Embryonic facial prominence (tissue), 1 donor: ENCODE measurements around the gene NOC2L.
A peak's percentile ranks its signal among the peaks of the same experiment; 100 is the strongest.
"Not testable (repeated sequence)": the region's sequence is repeated elsewhere in the genome, so short reads cannot be mapped to it uniquely, and the experiment has no call there.

Source experiments
- DNase-seq: peaks from one replicate; pipeline ENCODE4 v3.0.0-alpha.2; 2016; ENCODE audit errors: extremely low spot score

NOC2L gene

GRCh38 chr1:958823-959730, at the start of gene NOC2L:
TSS of gene NOC2L (minus strand) at chr1:959256. CDS start at chr1:959240, 16 bp downstream.
- DNase-seq = peak; percentile 76

DNA sequence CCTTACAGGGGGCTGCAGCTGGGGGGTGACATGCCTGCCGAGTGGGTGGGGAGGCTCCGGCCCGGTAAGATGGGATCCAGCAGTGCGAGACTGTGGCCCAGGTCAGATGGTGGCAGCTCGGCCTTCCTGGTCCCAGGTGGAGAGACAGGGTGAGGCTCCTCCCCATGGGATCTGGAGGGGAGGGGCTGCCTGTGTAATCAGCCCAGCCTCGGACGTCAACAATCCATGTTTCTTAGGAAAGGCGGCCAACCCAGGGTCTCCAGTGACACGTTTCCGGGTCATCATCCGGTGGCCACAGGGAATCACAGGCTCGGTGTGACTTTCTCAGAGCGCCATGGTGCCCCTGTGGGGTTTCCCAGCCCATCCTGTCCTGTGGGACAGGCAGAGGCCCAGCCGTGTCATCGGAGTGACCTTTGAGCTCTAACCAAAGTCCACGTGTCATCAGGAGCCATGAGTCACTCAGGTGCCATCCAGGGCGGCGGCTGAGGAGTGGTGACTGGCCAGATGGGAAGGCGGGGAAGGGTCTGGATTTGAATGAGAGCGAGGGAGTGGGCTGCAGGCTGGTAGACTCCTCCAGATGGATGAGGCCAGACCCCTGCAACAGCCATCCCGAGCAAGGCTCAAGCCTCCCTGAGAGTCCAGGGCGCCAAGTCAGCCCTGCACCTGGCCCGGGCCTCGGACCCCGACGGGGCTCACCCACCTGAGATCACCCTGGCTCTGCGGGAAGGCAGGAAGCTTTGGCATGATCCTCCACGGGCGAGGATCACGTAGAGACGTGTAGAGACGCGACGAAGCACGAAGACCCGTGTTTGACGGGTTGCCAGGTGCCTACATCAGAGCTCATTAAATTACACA, 47.5 kb upstream of the NOC2L start:
- no peak for DNase-seq

DNA sequence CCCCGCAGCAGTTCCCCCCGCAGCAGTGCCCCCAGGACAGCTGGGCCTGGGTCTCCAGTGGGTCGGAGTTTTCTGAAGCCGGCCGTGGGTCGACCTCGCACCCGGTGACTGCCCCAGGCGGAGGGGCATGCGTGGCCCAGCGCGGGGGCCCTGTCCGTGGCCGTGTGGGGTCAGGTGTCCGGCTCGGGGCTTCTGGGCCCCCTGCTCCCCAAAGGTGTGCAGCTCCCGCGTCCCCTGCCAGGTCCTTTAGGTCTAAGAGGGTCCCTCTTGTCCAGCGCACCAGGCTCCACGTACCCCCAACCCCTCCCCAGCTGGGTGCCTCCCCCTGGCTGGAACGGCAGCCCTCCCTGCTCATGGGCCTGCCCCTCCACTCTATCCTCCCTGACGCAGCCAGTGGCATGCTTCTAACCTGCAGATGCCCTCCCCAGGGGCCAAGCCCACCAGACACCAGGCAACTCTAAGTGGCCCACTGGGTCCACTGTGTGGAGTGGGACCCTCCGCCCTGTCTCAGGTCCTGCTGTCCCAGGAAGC, 46.8 kb upstream of the NOC2L start:
- DNase-seq = no peak

- no peak for DNase-seq
Observed at GRCh38 chr1:1004780-1005697, 46.0 kb upstream of the NOC2L start.

DNA sequence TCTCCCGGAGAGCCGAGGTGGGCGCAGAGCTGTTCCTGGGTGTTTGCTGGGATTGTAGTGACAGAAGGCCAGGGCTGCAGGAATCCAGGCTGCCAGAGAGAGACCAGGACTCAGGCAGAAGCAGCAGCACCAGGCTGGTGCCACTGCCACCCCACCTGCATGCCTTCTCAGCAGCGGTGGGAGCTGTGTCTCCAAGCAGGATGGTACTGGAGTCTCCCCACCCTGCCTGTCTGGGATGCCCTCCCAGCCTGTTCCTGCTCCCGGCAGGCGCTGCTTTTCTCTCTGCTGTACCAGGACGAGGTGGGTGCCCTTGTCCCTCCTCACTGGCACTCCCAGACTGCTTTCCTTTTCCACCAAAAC, 45.3 kb upstream of the NOC2L start:
- no peak for DNase-seq

DNA sequence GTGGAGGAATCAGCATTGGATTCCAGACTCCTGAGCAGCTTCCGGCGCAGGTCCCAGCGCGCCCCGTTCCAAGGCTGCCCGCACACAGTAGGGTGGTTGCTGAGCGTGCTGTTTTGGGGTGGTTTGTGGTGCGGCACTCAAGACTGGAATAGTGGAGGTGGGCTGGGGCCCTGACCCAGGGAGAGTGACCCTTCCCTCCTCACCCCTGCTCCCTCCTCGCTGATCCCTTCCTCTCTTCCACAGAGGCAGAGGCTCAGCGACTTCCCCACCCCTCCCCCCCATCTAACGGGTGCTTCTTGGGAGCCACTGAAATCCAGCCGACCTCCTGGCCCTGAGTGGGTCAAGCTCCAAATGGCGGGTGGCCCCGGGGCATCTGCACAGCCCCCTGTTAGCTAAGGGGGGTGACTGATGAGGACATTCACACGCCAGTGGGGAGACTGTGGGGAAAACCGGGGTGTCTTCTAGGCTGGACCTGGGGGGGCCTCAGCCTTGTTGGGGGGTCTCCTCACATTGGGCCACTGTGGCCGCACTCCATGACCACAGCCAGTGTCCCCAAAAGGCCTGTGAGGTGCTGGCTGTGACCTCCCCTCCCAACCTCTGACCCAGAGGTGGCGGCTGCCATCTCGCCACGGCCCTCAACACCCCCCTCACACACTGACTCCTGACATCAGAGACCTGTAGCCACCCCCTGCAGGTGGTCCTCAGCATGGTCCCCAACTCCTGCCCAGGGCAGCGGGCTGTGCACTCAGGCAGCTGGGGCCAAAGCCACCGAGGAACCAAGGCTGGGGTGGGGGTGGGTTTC, 44.8 kb upstream of the NOC2L start:
- no peak for DNase-seq

GRCh38 chr1:1001057-1001783, 42.2 kb upstream of the NOC2L start:
- DNase-seq = peak; percentile 34

GRCh38 chr1:1000357-1001056, 41.5 kb upstream of the NOC2L start:
- peak; percentile 71 for DNase-seq

GRCh38 chr1:999725-1000356, 40.8 kb upstream of the NOC2L start, which contains the start of gene HES4:
TSS of gene HES4 (minus strand) at chr1:1000097. CDS start at chr1:999973, 124 bp downstream.
- DNase-seq = peak; percentile 74

DNA sequence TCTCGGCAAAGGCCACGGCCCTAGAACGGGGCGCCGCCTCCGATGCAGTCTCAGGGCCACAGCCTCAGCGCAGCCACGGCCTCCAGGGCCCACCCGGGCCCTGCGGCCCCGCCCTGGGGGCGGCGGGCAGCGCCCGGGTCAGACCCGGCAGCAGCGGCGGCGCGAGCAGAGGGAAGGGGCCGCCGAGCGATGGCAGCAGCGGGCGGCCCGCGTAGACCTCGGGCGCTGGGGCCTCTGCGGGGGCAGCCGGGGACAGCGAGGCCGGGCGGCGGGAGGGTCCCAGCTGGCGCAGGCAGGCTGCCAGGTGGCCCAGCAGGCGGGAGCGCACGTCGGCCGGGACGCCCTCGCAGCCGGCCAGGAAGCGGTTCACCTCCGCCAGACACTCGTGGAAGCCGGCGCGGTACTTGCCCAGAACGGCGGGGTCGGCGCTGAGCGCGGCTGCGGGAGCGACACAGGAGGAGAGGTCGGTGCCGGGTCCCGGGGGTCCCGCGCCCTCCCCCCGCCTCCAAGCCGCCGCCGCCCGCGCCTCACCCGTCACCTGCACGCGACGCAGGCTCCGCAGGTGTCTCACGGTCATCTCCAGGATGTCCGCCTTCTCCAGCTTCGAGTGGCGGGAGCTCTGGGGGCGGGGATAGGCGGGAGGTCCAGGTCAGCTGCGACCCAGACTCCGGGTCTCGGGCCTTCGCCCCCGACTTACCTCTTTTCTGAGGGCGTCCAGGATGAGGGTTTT, 40.1 kb upstream of the NOC2L start:
- DNase-seq = no peak

GRCh38 chr1:998745-998994, 39.6 kb upstream of the NOC2L start:
- no peak for DNase-seq

DNA sequence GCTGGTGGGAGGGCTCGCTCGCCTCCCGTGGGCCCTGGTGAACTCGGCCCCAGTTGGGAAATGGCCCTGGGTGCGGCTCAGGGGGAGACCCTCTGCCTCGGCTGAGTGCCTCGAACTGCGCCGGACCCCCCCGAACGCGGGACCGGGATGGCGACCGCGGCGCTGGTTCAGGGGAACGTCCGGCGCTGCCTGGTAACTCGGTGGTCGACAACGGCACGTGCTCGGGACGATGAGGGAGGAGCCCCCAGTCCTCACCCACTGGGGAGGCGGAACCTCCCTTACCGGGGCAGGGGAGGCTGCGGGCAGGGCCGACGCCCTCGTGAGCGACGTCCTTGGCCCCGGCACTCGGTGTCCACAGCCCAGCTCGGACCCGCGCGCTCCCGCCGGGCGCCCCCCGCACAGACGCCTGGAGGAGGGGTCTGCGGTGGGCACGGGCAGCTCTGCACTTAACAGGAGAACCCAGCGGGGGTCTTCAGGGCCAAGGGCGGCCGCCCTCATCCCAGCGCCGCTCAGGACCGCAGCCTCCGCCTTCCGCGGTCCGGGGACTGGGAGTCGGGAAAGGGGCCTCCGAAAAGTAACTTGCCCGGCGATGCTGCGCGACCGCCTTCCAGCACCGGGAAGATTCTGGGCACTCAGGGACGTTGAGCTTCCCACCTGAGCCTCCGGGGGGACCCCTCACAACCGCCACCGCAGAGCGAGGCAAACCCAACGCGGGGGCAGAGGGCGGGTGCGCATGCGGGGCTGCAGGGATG, 39.1 kb upstream of the NOC2L start:
- no peak for DNase-seq

DNA sequence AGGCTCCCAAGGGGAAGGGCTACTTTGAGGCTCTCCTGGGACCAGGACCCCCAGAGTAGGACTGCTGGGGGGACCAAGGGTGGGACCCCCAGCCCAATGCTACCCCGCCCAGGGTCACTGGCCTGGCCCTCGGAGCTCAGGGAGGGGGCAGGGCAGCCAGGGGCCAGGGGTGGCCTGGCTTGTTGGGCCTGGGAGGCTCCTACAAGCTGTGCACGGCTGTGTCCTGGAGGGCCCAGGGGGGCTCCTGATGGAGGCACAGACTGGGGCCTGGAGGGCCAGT, 38.6 kb upstream of the NOC2L start:
- DNase-seq = no peak

DNA sequence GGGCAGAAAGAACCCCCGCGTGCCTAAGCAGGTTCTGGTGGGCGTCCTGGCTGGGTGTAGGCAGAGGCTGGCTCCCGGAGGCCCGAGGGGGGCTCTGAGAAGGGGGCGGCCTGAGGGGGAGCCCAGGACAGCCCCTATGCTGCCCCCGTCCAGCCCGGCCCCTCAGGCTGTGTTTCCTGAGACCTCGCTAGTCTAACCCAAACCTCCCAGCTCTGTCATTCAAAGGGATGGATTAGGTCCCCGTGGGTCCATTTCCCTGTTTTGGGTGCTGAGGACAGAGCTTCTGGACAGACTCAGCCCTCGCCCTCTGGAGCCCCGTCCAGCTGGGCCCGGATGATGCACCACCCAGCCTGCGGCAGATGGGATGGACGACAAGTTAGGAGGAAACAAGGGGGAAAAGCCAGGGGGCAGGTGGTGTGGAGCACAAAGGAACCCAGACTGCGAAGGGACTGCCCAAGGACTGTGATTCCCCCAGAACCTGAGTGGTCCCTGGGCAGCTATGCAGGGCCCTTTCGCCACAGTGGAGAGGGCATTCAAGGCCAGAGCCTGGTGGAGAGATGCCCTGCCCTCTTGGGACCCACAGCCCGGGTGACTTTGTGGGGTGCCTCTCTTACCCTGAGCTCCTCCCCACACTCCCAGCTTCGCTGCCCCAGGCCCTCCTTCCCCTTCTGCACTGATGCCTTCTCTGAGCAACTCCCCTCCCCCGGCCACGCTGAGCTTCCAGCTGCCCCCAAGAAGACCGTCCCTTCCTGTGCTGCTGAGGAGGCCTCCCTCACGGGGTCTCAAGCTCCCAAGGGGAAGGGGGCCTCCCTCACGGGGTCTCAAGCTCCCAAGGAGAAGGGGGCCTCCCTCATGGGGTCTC, 38.0 kb upstream of the NOC2L start:
- no peak for DNase-seq

DNA sequence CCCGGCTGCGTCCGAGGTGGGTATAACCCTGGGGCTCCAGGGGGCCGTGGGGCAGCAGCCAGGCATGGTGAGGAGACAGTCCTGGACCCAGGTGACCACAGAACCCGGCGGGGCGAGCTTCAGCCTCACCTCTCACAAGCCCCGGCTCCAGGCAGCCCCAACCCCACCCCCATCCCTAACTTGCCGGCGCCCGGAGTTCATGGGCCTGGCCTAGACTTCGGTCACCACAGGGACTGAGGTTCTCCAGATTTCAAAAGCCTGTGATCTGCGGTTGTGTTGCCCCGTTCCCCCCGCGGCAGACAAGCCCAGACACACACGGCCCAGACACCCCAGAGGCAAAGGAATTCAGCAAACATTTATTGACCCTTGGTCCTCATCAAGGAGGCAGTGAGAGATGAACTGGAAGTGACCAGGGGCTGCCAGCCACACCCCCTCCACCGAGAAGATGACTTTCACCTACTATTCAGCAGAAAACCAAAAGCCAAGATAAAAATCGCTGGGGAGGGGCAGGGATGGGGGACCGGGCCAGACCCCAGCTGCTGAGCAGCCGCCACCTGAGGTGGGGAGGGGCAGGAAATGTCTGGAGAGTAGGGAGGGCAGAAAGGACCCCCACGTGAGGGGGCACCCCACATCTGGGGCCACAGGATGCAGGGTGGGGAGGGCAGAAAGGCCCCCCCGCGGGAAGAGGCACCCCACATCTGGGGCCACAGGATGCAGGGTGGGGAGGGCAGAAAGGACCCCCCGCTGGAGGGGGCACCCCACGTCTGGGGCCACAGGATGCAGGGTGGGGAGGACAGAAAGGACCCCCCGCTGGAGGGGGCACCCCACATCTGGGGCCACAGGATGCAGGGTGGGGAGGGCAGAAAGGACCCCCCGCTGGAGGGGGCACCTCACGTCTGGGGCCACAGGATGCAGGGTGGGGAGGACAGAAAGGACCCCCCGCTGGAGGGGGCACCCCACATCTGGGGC, 36.9 kb upstream of the NOC2L start:
- no peak for DNase-seq

DNA sequence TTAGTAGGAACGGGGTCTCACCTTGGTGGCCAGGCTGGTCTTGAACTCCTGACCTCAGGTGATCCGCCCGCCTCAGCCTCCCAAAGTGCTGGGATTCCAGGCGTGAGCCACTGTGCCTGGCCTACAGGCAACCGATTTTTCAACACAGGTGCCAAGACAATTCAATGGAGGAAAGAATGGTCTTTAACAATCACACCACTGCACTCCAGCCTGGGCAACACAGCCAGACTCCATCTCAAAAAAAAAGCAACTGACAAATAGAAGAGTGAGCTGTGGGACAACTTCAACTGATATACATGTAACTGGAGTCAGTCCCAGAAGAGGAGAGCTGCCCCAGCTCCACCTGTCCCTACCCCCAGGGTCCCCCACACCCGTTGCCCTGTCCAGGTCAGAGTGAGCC, 35.5 kb upstream of the NOC2L start:
- not testable (repeated sequence) for DNase-seq
